Stimulated activated CD4-positive, alpha-beta T cell treated with anti-CD3 and anti-CD28 coated beads, Interleukin-12 subunit alpha, Interleukin-12 subunit beta, amount 100 ng/mL, for 4 hours (primary cell): Measurements from ENCODE around the gene TMEM171.

Source experiments
- DNase-seq: peaks from one replicate; pipeline ENCODE4 v3.0.0-alpha.2; 2020

TMEM171 gene

DNA sequence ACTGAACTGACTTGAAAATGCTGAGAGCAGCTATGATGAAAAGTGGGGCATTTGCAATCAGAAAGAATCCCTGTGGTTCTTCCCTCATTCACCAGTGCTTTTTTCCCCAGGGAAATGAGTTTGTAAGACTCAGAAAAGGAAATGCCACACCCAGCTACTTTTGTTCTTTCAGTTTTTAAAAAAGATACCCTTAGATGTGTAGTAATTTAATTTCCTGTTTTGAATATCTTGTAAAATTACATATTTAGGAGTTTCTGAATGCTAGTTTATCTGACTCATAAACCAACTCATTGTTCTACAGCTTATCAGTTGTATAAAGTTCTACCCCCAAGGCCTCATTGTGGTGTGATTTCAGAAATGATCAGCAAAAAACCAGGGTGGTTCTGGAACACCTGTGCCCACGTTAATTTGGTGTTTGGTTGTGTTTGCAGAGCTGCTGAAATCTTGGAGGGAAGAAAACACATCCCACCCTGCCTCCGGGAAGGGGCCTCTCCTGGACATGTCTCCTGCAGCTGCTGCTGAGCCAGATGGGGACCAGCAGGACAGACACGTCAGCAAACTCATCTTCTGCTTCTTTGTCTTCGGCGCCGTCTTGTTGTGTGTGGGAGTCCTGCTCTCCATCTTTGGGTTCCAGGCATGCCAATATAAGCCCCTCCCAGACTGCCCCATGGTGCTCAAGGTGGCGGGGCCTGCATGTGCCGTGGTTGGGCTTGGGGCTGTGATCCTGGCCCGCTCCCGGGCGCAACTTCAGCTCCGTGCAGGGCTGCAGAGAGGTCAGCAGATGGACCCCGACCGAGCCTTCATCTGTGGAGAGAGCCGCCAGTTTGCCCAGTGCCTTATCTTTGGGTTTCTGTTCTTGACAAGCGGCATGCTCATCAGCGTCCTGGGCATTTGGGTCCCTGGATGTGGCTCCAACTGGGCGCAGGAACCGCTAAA is 2.8 kb downstream of the TMEM171 start:
- no peak for DNase-seq

DNA sequence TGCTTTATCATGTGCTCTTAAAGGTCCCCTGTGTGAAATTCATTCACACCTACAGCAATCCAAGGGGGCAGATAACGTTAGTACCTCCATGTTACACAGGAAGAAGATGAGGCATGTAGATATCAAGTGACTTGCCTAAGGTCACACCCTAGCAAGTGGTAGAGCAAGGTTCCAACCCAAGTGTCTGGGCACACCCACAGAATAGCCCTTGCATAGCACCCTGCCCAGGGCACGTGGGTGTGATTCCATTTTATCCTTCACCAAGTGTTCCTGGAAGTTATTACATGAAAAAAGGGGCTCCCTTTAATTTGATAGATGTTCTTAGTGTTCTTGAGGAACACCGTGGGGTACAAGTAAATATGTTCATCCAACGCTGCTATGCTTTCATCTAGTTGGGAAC is 4.9 kb downstream of the TMEM171 start:
- no peak for DNase-seq

DNA sequence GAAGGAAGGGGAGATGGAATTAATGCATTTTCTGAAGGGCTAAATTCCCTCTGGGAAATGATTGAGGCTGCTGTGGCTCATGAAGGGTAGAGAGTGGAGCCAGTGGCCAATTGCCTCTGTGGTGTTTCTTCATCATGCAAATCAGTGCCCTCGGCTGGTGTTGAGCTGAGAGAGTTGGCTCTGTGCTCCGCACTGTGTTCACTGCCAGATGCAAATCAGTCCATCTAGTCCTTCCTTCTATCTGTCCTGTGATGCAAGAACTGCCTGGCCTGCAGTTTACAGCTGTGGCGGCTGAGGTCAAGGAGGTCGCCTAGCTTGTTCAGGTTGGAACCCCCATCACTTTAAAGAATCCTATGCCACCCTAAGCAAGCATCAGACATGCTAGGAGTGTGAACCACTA is 6.0 kb downstream of the TMEM171 start:
- DNase-seq: no peak

DNA sequence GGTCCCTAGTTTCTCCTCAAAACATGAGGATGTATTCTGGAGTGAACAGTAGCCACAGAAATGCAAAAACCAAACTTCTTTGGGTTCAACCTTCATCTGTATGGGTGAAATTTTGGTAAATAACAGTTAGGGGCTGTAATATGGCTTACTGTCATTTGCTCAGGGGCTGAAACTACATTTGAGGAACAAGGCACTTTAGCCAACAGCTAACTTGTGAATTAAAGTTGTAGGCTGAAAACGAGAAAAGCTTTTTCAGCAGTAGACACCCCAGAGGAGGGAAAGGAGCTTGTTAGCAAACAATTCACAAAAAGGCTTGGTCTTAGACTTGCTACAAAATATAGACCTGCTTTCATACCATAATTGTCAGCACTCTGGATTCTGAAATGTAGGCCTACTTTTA is 6.6 kb downstream of the TMEM171 start:
- DNase-seq: no peak

DNA sequence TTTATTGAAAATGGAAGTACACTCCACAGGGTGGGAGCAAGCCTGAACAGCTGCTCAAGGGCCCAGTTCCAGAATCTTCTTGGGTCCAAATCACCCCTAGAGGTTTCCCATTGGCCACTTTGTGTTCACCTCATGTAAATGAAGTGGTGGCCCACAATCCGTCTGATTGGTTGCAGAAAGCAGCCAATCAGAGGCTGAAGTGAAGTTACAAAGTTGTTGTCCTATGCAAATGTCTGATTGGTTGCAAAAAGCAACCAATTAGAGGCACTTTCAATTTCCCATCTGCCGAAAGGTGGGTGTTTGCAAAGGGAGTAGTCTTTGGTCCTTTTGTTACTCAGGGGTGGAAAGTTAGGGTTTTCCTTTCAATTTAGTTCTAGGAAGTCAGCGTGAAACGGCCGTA is 8.8 kb downstream of the TMEM171 start:
- no peak for DNase-seq

DNA sequence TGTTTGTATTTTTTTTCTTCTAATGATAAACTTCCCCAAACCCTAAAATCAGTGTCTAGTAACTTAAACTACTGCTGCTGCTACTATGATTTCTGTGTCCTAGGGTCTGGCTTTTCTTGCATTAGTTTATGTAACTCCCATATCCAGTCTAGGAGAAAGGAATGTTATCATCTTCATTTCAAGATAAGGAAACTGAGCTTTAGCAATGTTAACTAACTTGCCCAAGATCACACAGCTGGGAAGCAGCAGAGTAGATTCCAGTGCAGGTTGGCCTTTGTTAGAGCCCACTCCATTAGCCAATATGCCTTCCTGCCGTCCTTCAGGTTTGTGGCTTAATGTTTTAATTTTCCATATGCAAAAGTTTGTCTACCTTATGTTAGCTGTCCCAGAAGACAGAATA is 10.4 kb downstream of the TMEM171 start:
- no peak for DNase-seq

DNA sequence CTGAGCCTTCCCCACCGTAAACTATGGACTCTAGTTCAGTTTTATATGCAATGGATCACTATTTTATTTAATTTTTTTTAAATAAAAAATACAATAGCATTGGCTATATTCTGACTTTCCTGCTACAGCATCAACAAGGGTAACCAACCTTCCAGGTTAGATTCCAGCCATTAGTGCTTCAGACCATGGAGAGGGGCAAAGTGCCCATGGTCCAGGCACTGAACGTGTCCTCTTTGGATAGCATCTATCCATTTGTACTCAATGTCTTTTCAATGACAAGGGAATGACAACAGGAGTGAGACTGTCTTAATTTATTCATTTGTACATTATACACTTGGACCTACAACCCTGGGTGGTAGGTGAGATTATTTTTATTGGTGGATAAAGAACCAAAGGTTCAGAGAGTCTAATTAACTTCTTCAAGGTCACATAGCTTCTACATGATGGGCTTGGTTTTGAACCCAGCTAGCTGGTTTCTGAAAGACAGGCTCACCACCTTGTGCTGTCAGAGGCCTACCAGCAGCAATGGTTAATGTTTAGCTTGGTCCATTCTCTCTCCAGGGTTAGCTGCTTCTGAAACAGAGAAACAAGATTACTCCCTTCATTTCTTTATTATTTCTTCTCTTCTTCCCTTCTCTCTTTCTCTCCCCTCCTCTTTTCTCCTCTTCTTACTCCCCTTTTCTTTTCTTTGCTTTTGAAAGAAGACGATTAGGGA is 11.5 kb downstream of the TMEM171 start:
- no peak for DNase-seq

DNA sequence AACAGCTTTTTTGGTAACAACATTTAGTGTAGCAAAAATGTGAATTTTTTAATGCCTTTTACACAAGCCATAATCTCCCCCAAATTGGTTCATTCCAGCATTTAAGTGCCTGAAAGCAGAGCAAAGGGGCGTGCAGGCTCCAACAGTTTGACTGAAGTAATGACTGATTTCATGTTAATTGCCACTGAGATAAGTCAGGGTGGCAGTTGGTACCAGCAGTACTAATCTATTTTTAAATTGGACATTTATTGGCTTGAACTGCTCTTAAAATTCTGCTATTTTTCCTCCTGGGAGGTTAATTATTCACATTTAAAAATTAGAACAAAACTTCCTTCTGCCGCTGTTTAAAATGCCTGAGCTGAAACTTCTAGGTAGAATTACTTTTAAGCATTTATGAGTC is 12.4 kb downstream of the TMEM171 start:
- no peak for DNase-seq

DNA sequence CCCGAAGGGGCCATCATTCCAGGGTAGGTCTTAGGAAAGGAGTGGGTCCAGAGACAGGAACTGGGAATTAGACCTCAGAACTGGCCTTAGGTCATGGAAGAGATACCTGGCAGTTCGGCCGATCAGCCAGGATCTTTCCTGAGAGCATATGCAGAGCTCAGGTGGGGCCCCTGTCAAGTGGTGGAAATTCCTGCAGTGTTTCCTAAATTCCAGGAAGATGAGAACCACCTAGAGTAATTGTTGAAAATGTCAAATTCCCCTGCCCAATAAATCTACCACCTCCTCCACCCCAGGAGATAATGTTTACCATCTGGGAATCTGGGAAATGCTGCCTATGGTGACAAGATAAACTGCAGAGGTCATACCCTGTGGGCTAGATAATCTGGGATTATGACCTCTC is 14.6 kb downstream of the TMEM171 start:
- no peak for DNase-seq

DNA sequence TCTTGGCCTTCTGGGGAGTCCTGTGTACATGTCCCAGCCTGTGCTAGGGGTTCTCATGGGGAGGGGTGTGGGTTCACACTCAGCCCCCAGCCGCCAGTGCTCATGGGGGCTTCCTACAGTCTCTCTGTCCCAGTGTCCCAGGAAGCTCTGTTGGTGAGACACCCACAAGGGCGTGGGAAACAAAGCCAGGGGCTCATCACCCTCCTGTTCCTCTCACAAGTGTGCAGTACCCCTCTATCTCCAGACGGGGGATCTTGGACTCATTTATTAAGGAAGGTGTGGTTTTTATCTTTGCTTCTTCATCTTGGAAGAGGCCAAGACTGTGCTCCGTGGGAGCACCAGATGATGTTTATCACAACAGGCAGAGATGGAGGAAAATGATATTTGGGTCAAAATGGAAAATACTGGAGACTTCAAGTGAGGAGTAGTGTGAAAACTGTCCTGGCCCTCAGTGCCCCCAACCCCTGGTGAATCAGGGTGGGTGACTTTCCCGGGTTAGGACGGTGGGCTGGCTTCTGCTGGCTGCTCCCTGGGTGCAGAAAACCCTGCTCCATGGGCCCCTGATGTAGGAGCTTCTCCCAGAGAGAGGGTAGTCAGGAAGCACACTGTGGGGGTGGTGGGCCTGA is 15.2 kb downstream of the TMEM171 start:
- DNase-seq: no peak

DNA sequence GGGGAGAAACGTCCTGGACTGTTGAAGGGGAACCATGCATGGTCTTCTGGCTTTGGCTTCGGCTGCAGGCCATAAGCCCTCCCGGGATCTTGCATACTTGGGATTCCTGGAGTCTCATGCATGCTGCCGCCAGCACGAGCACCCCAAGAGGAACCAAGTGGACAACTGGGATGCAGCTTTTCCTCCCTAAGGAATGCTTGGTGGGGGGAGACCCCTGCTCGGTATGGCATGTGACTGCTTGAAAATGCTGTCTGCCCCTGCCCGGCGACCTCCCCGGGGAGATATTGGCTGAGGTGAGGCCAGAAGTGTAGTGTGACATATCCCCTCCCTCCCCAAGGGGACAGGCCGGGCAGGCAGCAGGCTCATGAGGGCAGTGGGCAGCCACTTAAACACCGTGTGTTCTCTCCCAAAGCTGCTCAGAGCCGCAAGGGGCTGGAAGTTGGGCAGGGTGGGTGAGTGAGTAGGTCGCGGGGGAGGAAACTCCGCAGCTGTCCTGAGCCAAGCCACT is 15.7 kb downstream of the TMEM171 start:
- no peak for DNase-seq

DNA sequence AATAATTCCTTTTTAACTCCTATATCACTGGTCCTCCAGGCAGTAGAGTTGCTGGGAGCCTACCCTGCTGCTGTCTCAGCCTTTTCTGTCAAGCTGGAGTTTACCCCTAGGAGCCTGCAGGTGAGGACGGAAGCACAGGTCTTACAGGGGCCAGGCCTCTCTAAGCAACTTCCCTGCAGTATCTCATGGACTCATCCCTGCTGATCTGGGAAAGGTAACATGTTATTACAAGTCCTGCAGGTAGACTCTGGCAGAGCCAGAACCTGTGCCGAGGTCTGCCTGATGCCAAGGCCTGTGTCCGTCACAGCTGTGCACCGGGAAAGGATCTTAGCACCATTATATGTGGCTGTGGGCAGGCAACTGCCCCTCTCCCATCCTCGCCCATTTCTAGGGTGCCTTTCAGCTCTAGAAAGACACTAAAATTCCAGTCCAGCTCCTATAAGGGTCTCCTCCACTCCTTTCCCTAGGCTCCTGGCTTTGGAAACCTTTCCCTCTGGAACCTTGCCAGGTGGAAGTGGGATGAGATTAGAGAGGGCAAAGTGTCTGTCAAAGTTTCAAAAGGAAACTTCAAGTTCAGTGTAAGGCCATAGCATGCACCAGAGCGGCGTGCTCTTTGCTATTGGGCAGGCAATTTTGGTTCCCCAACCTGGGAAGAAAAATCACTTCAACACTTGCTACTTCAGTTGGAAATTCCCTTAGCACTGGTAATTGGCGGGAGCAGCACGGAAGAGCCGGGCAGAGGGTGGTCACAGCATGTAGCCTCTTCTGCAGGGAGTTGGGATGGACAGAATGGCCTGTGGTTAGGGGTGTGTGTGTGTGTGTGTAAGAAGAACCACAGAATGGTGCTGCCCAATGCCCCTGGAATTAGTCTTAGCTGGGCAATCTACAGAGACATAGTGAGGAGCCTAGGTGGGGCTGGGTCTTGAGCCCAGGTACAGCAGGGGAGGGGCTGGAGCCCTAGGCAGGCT is 17.5 kb downstream of the TMEM171 start:
- no peak for DNase-seq

DNA sequence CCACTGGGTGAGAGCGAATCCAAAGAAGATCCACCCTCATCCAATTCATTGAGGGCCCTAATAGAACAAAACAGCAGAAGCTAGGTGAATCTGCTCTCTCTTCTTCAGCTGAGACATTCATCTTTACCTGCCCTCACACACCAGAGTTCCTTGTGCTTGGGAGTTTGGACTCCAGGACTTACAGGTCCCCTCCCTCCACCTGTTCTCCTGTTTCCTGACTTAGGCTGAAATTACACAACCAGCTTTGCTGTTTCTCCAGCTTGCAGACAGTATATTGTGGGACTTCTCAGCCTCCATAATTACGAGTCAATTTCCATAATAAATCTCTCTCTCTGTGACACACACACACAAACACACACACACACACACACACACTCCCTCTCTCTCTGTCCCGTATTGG is 19.1 kb downstream of the TMEM171 start:
- DNase-seq: no peak

DNA sequence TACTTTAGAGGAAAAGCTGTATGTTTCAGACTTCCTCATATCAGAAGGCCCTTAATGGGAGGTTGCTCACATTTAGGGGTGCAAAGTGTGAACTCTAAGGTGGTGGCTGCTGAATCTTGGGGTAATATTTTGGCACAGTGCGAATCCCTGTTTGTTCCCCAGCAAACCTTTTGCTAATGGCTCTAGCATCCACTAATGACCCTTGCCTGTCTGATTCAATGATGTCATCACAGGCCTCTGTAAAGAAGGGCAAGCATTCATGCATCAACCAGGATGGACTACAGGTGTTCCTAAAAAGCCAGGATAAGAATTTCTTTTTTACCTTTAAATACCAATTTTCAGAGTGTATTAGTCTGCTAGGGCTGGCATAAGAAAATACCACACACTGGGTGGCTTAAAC is 20.4 kb downstream of the TMEM171 start:
- DNase-seq: no peak

DNA sequence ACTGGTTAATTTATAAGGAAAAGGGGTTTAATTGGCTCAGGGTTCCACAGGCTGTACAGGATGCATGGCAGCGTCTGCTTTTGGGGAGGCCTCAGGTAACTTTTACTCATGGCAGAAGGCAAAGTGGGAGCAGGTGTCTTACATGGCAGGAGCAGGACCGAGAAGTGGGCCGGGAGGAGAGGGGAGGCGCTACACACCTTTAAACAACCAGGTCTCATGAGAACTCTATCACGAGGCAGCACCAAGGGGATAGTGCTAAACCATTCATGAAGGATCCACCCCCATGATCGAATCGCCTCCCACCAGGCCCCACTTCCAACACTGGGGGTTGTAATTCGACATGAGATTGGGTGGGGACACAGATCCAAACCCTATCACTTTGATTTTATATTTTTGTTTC is 21.7 kb downstream of the TMEM171 start:
- DNase-seq: no peak

DNA sequence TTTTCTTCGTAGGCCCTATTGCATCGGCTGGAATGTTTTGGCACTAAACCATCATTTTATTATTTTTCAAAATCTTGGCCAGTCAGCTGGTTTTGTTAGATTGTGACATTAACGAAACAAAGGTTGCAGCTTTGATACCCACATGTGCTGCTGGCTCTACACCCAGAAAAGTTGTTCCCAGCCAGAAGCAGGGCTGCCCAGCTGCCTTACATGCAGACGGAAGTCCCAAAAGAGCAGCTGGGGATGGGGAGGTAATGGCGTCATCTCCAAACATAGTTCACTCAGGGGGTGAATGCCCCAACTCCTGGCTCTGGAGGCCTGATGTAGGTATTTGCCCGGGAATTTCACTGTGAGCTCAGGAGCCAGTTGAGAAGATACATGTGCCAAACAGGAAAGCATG is 23.3 kb downstream of the TMEM171 start:
- DNase-seq: no peak

DNA sequence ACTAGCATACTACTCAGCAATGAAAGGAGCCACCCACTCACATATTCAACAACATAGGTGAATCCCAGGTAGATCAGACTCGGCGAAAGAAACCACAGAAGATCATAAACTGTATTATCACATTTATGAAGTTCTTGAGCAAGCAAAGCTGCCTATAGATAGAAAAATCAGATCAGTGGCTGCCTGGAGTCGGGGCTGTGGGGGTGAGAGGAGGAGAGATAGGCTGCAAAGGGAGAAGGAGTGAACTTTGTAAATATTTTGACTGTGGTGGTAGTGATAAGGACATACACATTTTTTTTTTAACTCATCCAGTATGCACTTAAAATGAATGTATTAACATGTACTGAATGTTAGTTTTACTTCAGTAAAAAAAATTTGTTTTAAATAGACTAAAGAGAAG is 29.2 kb downstream of the TMEM171 start:
- no peak for DNase-seq

DNA sequence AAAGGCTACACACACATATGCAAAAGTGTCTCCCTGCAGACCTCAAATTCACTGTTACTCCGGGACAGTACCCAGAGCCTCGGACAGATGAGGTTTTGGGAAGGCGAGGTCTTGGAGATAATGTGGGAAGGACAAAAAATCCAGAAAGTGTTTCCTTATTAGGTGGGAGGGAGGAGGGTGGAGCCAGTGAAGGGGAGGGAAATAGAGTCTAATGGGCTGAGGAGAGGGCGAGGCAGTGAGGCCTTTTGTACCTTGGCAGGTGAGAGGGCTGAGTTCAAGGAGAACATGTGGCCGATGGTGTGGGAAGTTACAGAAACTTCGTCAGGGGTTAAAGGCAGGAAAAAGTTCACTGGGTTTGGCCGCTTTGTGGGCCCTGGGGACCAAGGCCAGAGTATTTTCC is 30.5 kb downstream of the TMEM171 start:
- DNase-seq: no peak

DNA sequence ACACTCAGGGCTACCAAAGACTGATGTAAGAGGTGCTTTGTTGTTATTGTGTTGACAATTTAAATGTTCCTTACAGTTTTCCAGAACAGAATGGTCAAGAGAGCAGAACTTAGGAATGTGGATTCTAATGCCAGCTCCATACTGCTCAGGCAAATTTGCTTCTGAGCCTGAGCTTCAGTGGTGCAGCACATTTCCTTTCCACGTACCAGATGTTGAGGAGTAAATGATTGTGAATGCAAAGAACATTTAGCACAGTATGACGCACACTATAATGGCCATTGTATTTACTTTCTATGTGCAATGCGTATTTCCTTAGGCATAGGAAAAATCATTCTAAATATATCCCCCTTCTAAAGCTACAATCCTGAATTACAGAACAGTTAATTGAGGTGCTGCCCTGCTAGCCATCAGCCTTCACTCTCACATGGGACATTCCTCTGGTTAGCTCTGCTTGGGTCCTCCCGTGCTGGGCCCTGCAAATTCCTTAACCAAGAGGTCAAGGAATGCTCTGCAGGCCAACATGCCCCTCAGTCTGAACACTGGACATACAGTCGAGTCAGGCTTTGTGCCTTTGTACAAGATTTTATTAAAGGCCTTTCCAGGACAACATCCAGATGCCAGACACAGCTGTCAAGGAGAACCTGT is 31.5 kb downstream of the TMEM171 start:
- DNase-seq: no peak

DNA sequence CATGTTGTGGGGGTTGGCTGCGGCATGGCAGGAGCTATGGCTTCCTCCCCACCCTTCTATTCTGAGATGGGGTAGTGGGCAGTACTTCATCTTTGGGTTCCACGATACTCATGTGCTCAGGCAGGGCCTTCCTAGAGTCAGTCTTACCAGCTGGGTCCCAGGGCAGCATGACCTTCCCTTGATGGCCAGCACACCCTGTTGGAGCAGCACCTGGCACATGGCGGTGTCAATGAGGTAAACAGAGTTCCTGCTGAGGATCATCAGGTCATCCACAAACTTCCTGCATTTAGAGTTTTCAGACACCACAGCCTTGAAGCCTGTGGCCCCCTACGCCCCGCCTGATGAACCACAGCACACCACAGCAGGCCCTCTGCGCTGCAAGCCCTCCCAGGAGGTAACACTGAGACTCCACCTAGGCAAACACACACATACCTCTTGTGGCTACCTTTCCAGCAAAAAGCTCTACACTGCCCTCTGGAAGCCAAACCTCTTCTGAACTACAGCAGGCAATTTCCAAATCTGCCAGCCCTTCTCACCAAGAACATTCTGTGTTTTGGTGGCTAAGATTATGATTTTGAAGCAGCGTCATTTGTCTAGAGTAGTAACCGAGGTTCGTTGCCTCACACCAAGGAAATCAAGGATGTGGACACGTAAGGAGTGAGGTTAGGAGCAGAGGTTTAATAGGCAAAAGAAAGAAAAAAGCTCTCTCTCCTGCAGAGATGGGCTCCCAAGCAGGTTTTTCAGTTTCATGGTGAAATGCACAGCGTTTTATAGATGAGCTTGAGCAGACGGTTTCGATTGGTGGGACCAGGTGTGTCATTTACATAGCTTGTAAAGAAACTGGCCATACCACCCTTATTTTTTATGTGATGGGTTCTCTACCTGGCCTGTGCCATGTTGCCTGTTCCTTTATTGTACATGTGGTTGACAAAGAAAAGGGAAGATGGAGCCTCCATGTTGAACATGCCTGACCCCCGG is 32.3 kb downstream of the TMEM171 start:
- DNase-seq: no peak

DNA sequence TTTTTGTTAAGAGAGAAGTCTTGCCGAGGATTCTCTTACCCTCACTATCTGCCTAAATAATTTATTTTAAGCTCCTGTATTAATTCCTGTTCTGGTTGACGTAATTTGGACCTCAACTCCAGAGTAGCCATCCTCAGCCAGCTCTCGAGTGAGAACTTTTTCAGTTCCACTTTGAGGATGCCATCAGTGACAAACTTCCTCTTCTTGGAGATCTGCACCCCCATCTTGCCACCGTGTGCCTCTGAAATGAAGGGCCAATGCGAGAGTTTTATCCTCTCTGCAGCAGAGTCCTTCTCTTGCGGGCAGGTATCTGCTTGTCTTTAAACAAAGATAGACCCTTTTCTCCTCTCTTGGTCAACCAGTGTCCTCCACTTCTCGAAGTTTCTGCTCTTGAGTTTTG is 33.1 kb downstream of the TMEM171 start:
- DNase-seq: no peak
